Measurements from ENCODE around the gene LYRM4.
"Not testable (repeated sequence)": the region's sequence is repeated elsewhere in the genome, so short reads cannot be mapped to it uniquely, and the experiment has no call there.

Gene LYRM4

DNA sequence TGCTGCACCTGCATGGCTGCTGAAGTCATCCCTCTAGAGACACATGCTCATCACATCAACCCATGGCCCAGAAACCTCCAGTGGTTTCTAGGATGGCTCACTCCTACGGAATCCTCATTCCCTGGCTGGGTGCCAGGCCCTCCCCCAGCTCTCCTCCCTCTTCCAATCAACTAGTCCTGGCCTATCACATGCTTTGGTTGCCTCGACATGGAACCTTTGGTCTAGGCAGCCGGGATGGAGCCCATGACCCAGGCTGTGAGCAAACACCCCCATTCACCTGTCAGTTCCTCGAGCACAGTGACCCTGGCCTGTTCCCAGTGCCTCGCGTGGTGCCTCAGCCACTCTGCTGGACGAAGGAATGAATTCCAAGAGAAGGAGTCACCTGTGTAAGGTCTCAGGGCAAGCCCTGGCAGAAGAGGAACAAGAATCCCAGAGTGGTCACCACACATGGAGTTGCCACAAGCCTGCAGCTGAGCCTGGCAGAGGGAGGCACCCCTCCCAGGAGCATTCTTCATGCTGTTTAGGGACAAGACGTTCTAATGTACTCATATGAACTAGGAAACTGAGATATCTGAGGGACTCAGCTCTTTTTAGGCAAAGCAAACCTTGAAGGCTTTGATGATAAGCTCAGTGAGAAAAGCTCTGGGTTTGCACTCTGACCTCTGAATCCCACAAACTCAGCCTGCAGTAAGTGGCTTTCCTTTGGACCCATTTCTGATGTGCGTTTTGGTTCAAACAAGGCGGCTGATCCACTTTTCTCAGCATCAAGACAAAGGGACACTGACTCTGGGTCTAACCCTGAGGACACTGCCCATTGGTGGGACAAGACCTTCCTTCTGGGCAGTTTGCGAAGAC is 135.4 kb downstream of the LYRM4 start:
- TF ChIP-seq, protein P1, sequence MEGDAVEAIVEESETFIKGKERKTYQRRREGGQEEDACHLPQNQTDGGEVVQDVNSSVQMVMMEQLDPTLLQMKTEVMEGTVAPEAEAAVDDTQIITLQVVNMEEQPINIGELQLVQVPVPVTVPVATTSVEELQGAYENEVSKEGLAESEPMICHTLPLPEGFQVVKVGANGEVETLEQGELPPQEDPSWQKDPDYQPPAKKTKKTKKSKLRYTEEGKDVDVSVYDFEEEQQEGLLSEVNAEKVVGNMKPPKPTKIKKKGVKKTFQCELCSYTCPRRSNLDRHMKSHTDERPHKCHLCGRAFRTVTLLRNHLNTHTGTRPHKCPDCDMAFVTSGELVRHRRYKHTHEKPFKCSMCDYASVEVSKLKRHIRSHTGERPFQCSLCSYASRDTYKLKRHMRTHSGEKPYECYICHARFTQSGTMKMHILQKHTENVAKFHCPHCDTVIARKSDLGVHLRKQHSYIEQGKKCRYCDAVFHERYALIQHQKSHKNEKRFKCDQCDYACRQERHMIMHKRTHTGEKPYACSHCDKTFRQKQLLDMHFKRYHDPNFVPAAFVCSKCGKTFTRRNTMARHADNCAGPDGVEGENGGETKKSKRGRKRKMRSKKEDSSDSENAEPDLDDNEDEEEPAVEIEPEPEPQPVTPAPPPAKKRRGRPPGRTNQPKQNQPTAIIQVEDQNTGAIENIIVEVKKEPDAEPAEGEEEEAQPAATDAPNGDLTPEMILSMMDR (IDR thresholded peaks at IDR 0.05; ENCODE audit: low read depth, low read length, missing control alignments): no peak
- H3K4me3 ChIP-seq (ENCODE audit: low read depth, low read length): no peak overlapping the region
- no peak for DNase-seq (ENCODE audit: low read depth)
- in situ Hi-C loops (cut with HindIII; ENCODE audit: low sequenced_read_pairs): loop anchor here (25.0 kb wide), 1 partner anchor 262 kb away; no protein-coding TSS in a partner anchor

GRCh38 chr6:5124526-5124925 is 136.2 kb downstream of the LYRM4 start:
- H3K4me3 ChIP-seq (ENCODE audit: low read depth, low read length): no peak overlapping the region
- DNase-seq (ENCODE audit: low read depth): no peak
- TF ChIP-seq, protein P1 (IDR thresholded peaks at IDR 0.05; ENCODE audit: low read depth, low read length, missing control alignments): no peak
- in situ Hi-C loops (cut with HindIII; ENCODE audit: low sequenced_read_pairs): no loop called here

DNA sequence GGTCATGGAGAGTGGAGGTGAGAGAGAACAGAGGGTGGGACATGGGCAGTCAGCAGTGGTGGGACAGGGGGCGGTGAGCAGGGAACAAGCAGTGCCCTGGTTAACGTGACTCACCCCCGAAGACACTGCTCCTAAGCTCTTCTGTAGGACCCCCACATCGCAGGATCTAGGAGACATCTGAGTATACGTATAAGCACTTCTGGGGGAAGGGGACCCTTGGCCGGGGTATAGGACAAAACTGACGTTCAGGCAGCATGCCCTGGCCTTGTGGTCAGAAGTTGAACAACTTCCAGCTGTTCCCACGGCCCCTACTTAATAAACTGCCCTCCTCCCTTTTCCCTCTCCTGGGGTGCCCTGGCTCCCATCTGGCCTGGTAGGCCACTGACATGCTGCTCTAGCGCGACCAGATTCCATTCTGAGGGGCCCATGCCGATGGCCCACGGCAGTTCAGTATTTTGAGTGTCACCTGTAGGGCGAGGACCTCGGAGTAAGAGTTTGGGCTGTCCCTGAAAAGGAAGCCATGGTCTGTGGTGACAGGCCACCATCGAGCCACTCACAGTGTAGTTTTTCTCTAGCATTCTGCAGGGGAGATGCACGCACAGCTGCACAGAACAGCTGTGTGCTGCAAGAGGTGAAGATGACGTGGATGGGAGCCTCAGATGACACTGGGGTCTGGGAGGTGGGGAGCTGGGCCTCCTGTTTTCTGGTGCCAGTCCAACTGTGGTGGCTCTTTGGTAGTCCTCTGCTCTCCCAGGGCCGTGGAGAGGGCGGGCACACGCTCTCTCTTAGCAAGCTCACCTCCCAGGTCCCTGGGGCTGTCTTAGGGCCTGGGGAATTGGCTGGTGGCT is 137.2 kb downstream of the LYRM4 start:
- in situ Hi-C loops (cut with HindIII; ENCODE audit: low sequenced_read_pairs): no loop called here
- no peak for DNase-seq (ENCODE audit: low read depth)
- TF ChIP-seq, protein P1 (IDR thresholded peaks at IDR 0.05; ENCODE audit: low read depth, low read length, missing control alignments): no peak
- H3K4me3 ChIP-seq (ENCODE audit: low read depth, low read length): no peak overlapping the region

GRCh38 chr6:5122504-5123112 is 138.1 kb downstream of the LYRM4 start:
- DNase-seq (ENCODE audit: low read depth): no peak
- H3K4me3 ChIP-seq (ENCODE audit: low read depth, low read length): no peak overlapping the region
- in situ Hi-C loops (cut with HindIII; ENCODE audit: low sequenced_read_pairs): no loop called here
- TF ChIP-seq, protein P1 (IDR thresholded peaks at IDR 0.05; ENCODE audit: low read depth, low read length, missing control alignments): no peak

DNA sequence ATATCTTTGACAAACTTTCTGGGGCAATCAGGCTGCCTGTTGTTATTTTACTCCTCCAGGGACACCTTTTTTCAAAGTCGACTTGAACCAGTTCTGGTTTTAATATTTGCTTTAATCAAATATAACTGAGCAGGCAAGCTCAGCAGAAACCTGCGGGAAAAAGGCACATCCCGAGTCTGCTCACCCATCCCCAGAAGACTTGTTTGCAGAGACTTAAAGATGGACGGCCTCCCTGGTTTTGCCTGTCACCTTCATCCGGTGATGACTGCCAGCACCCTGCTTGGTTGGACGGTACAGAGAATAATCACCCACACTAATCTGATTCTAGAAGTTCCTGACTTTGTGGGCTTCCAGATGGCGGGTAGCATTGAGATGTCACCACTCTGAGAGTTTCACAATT is 138.8 kb downstream of the LYRM4 start:
- TF ChIP-seq, protein P1 (IDR thresholded peaks at IDR 0.05; ENCODE audit: low read depth, low read length, missing control alignments): no peak
- in situ Hi-C loops (cut with HindIII; ENCODE audit: low sequenced_read_pairs): no loop called here
- H3K4me3 ChIP-seq (ENCODE audit: low read depth, low read length): no peak overlapping the region
- no peak for DNase-seq (ENCODE audit: low read depth)

GRCh38 chr6:5121479-5121878 is 139.3 kb downstream of the LYRM4 start:
- TF ChIP-seq, protein P1 (IDR thresholded peaks at IDR 0.05; ENCODE audit: low read depth, low read length, missing control alignments): no peak
- no peak for DNase-seq (ENCODE audit: low read depth)
- in situ Hi-C loops (cut with HindIII; ENCODE audit: low sequenced_read_pairs): no loop called here
- no peak overlapping the region for H3K4me3 ChIP-seq (ENCODE audit: low read depth, low read length)

GRCh38 chr6:5120543-5120942 is 140.2 kb downstream of the LYRM4 start:
- DNase-seq (ENCODE audit: low read depth); in situ Hi-C loops (cut with HindIII; ENCODE audit: low sequenced_read_pairs); H3K4me3 ChIP-seq (ENCODE audit: low read depth, low read length): not testable (repeated sequence)
